ENCODE measurements around the gene PRKCZ. TPM values are rescaled to one million over a fixed set of nuclear protein-coding genes. Genes with fewer than 3 reads are reported as not detected.

PRKCZ gene
- total and polyA plus RNA-seq, 2 of the 4 experiments (the other 2 are of a cell fraction) = 2.0 to 3.5 TPM

GRCh38 chr1:2000432-2000831 lies 49.8 kb upstream of the PRKCZ start:
- no peak overlapping the region for H4K91ac ChIP-seq (ENCODE audit: insufficient read depth, low read depth, low read length)
- intact Hi-C loops (cut with micrococcal nuclease) (no loop called here), dilution Hi-C loops (cut with HindIII; ENCODE audit: low sequenced_read_pairs, unreplicated experiment) (no loop called here), in situ Hi-C loops (cut with MboI; ENCODE audit: low sequenced_read_pairs) (no loop called here)
- no peaks in the 10 kb centered on the region for H3K79me1 ChIP-seq (ENCODE audit: low read depth in 1 of 2, low read length in 2 of 2)
- no peak overlapping the region for H3K56ac ChIP-seq (ENCODE audit: extremely low read depth, insufficient read depth, low read length)
- H3K18ac ChIP-seq (ENCODE audit: low read depth, low read length) = no peak overlapping the region
- 0 out of 2 replicates have a peak, but pooled peaks cover 3% of the 10 kb centered on the region for H3K9me1 ChIP-seq (ENCODE audit: insufficient read depth, low read length)
- no peak overlapping the region for H2BK120ac ChIP-seq (ENCODE audit: low read depth, low read length)
- 76% methylated on average over 2 of the region's 7 CpGs; no CpG with 5 or more reads in 1 of the 2 experiments for WGBS, 2 experiments (ENCODE audit: extremely low coverage in 2 of 2, insufficient read length in 1 of 2)
- H2AK5ac ChIP-seq (ENCODE audit: low read depth, low read length) = no peak overlapping the region
- BruUV-seq (replicated peaks) = no TSS peak
- no peak overlapping the region for H2BK5ac ChIP-seq (ENCODE audit: low read depth, low read length, poor library complexity, severe bottlenecking)
- TF ChIP-seq POLR2A (IDR thresholded peaks at IDR 0.05; ENCODE audit: low read depth, low read length) (no peak), RAD21 (IDR thresholded peaks at IDR 0.05; ENCODE audit: low read length) (no peak), CEBPB (IDR thresholded peaks at IDR 0.05; ENCODE audit: low read depth, low read length) (no peak), RCOR1 (IDR thresholded peaks at IDR 0.05; ENCODE audit: insufficient replicate concordance, low read length) (no peak), MXI1 (IDR thresholded peaks at IDR 0.05; ENCODE audit: borderline replicate concordance, low read depth, low read length) (no peak), NFE2L2 (IDR thresholded peaks at IDR 0.05; ENCODE audit: low read depth, low read length) (no peak), FOS (IDR thresholded peaks at IDR 0.05; ENCODE audit: low read depth, low read length) (no peak), ELK1 (IDR thresholded peaks at IDR 0.05; ENCODE audit: borderline replicate concordance, low read depth, low read length) (no peak), RFX5 (IDR thresholded peaks at IDR 0.05; ENCODE audit: low read depth, low read length) (no peak), MAFK (IDR thresholded peaks at IDR 0.05; ENCODE audit: low read depth, low read length) (no peak), SMC3 (IDR thresholded peaks at IDR 0.05; ENCODE audit: low read depth, low read length) (no peak), CTCF (conservative IDR thresholded peaks at IDR 0.05; ENCODE audit: low read depth, low read length) (no peak), BHLHE40 (IDR thresholded peaks at IDR 0.05; ENCODE audit: low read depth, low read length) (no peak), MAZ (IDR thresholded peaks at IDR 0.05; ENCODE audit: borderline replicate concordance, low read depth, low read length) (no peak), USF2 (IDR thresholded peaks at IDR 0.05; ENCODE audit: low read depth, low read length) (no peak), CHD1 (IDR thresholded peaks at IDR 0.05; ENCODE audit: low read depth, low read length) (no peak)
- H3K9me3 ChIP-seq (ENCODE audit: control insufficient read depth, insufficient read depth, low read length) = no peaks in the 10 kb centered on the region
- no peak overlapping the region for H3K14ac ChIP-seq (replicated peaks; ENCODE audit: low read depth, low read length)
- H3K23ac ChIP-seq (ENCODE audit: low read depth, low read length) = no peak overlapping the region
- POLR2A ChIA-PET (ENCODE audit: unreplicated experiment) = no interaction called here
- H2AK9ac ChIP-seq (replicated peaks; ENCODE audit: low read depth, low read length, poor library complexity) = no peak overlapping the region
- CTCF ChIA-PET = interaction anchor here (0.6 kb wide), 1 partner anchor 1661 kb away, joined by 4 read pairs; no protein-coding TSS in a partner anchor
- H3K27ac ChIP-seq (ENCODE audit: insufficient read depth, low read length) = no peak overlapping the region
- H2BK15ac ChIP-seq (ENCODE audit: low read depth, low read length) = no peak overlapping the region
- no peak overlapping the region for H3K9ac ChIP-seq (ENCODE audit: low read depth, low read length)
- H3K4me2 ChIP-seq (ENCODE audit: low read depth, low read length) = no peak overlapping the region
- DNase-seq (no peak), ATAC-seq (ENCODE audit: low read depth) (no peak)
- no peaks in the 10 kb centered on the region for H3K36me3 ChIP-seq (ENCODE audit: control insufficient read depth, insufficient read depth, low read length)
- H2BK20ac ChIP-seq (ENCODE audit: low read depth, low read length) = no peak overlapping the region
- H4K5ac ChIP-seq (ENCODE audit: low read depth, low read length) = no peak overlapping the region
- no peak overlapping the region for H4K8ac ChIP-seq (ENCODE audit: low read depth in 2 of 2, low read length in 2 of 2)
- no peak overlapping the region for H2AFZ ChIP-seq (replicated peaks; ENCODE audit: low read length, poor library complexity)
- peaks cover 42% of the 10 kb centered on the region for H3K27me3 ChIP-seq (ENCODE audit: control insufficient read depth, insufficient read depth, low read length)
- H3K4me1 ChIP-seq (ENCODE audit: control insufficient read depth, insufficient read depth, low read length) = no peaks in the 10 kb centered on the region
- no peaks in the 10 kb centered on the region for H4K20me1 ChIP-seq (ENCODE audit: insufficient read depth, low read length)
- no peak overlapping the region for H3K4me3 ChIP-seq (ENCODE audit: insufficient read depth, low read depth, low read length)
- H3K4ac ChIP-seq (ENCODE audit: low read depth, low read length) = no peak overlapping the region
